CD4-positive, alpha-beta T cell treated with Interleukin-2 at 100 ng/mL for 4 hours (primary cell): ENCODE measurements around the gene DHRS4L2.
"Not testable (repeated sequence)": the region's sequence is repeated elsewhere in the genome, so short reads cannot be mapped to it uniquely, and the experiment has no call there.

Source experiments
- DNase-seq: peaks from one replicate; pipeline ENCODE4 v3.0.0-alpha.2; 2020; ENCODE audit warnings: low spot score

DHRS4L2 gene

DNA sequence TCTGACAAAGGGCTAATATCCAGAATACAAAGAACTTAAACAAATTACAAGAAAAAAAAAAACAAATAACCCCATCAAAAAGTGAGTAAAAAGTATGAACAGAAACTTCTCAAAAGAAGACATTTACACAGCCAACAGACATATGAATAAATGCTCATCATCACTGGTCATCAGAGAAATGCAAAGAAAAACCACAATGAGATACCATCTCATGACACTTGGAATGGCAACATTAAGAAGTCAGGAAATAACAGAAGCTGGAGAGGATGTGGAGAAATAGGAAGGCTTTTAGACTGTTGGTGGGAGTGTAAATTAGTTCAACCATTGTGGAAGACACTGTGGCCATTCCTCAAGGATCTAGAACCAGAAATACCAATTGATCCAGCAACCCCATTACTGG lies 30.2 kb downstream of the DHRS4L2 start:
- not testable (repeated sequence) for DNase-seq

DNA sequence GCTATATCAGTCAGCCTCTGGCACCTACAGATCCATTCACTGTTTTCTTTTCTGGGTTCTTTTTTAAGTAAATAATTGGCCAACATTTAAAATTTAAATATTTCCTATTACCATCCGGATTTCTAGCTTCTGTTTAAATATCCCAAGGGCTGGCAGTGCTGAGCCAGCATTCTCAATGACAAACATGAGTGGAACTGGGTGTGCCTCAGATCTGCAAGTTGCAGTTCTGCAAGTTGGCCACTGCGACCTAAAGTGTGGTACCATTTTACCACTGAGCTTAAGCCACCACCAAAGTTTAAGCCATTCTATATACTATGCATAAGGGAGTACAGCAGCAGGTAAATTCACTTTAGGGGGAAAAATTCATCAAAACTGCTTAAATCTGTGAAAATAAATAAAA lies 31.2 kb downstream of the DHRS4L2 start:
- not testable (repeated sequence) for DNase-seq

DNA sequence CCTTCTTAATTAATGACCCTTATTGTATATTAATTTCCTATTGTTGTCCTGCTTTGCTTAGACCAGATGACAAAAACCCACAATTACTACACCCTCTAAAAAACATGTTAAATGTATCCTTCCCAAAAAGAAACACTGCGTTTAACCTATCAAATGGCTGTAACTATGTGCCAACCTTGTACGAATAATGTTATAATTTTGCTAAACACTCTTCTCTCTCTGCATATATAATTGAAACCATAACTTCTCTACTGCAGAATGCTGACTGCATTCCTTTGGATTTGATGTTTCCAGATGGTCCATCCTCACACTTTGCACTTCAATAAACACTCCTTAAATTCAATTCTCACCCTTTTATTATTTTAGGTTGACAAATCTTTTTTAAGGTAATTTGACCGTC lies 31.8 kb downstream of the DHRS4L2 start:
- DNase-seq: not testable (repeated sequence)

DNA sequence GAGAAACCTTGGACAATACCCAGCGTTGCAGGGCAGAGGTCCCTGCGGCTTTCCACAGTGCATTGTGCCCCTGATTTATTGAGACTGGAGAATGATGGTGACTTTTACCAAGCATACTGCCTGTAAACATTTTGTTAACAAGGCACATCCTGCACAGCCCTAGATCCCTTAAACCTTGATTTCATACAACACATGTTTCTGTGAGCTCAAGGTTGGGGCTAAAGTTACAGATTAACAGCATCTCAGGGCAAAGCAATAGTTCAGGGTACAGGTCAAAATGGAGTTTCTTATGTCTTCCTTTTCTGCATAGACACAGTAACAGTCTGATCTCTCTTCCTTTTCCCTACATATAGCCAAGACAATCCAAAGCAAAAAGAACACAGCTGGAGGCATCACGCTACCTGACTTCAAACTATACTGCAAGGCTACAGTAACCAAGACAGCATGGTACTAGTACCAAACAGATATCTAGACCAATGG lies 36.2 kb downstream of the DHRS4L2 start:
- DNase-seq: not testable (repeated sequence)

DNA sequence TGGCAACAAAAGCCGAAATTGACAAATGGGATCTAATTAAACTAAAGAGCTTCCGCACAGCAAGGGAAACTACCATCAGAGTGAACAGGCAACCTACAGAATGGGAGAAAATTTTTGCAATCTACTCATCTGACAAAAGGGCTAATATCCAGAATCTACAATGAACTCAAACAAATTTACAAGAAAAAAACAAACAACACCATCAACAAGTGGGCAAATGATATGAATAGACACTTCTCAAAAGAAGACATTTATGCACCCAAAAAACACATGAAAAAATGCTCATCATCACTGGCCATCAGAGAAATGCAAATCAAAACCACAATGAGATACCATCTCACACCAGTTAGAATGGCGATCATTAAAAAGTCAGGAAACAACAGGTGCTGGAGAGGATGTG lies 41.0 kb downstream of the DHRS4L2 start:
- not testable (repeated sequence) for DNase-seq

DNA sequence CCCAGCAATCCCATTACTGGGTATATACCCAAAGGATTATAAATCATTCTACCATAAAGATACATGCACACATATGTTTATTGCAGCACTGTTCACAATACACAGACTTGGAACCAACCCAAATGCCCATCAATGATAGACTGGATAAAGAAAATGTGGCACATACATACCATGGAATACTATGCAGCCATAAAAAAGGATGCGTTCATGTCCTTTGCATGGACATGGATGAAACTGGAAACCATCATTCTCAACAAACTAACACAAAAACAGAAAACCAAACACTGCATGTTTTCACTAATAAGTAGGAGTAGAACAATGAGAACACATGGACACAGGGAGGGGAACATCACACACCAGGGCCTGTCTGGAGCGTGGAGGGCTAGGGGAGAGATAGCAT lies 42.6 kb downstream of the DHRS4L2 start:
- DNase-seq: not testable (repeated sequence)

DNA sequence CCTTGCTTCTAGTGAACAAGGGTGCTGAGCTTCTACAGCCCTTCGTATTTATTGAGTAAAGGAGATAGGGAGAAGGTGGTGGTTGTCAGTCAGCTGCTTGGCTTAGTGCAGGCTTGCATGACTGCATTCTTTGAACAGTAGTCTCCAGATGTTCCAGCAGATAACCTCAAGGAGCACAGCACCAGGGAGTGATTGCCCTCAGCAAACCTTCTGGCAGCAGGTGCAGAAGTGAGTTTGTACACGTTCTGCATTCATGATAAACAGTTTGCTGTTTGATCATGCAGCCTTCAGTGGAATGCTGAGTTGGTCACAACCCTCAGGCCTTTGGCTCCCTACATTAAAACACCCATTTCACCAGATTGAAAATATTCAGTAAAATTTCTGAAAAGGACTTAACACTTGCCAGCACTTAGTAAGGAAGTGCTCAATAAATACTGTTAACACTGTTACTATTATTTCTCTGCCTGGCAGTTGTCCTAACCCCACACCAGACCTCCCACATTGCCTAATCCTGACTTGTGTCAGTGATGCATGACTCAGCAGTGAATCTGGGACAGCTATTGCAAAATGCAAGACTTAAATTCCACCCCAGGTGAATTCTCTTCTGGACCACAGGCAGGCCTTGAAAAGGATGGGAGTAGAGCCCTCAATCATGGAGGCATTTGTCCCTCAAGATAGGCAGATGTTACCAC lies 44.1 kb downstream of the DHRS4L2 start:
- DNase-seq: no peak

DNA sequence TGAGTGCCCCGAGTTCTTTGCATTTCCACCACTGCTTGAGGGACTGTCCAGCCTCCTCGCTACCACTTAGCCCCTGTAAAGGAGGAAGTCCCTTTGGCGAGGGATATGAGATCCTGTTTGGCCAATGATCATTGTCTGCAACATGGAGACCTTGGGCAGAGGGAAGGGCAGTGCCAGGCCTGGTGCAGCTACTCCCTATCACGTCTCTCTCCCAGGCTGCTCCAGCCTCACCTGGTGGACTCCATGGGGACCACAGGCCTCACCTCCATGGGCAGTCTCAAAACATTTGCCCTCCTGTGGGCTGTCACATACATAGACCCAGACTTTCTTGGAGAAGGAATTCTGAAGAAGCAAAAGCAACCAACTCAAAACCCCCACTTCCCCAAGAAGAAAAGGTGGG lies 47.0 kb downstream of the DHRS4L2 start:
- not testable (repeated sequence) for DNase-seq

DNA sequence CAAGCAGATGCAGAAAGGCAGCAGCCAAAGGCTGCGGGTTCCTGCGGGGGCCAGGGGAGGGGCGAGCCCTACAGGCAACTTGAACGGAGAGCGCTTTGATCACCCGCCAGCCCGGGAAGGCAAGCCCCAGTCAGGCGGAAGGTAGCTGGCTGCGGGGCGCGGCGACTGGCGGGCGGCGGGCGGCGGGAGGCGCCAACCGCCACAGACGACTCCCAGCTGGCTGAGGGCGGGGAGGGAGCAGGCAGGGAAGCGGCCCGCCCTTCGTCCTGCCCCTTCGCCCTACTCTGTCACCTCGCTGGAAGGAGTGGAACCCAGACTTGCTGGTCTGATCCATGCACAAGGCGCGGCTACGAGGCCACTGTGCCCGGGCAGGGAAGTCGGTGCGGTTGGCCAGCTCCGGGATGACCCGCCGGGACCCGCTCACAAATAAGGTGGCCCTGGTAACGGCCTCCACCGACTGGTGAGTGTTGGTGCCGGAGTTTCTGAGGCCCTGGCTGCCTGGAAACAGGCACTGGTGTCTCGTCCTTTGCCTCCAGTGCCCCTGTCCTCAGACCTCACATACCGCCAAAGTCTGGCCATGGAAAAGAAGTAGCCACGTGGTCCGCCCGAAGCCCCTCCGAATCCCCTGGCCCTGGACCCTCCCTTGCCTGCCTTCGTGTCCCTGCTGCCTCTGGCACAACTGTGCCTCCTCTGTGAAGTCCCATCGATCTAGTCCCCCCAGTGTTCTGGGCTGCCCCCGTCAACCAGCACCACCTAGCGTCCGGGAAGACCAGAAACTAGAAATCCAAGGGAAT lies 47.6 kb downstream of the DHRS4L2 start:
- peak; percentile 70 for DNase-seq

DNA sequence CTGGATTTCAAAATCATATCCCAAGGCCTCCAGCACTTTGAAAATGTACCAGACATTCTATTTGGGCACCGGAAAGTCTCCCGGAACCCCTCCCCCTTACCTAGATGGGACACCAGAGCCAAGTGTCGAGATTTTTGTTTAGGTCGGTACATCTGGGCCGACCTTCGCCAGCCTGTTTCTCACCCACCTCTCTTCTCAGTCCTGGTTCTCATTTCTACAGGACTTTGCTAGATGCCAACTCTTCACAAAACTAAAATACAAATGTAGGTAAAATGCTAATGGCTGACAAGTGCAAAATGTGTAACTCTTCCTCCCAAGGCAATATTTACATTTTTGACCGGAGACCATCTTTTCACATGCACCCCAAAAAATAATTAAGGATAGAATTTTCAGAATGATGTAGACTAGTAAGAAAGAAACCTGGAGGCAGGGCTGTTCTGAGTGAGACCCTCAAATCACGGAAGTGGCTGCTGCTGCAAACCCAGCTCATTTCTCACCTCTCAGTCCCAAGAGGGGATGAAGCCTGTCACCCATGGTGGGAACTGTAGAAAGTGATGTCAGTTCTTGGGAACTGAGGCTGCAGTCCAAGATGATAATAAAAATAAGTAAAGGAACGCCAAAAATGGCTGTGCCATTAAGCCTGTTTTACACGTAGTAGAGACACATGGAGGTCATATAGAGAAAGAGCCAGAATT lies 48.4 kb downstream of the DHRS4L2 start:
- DNase-seq: not testable (repeated sequence)

DNA sequence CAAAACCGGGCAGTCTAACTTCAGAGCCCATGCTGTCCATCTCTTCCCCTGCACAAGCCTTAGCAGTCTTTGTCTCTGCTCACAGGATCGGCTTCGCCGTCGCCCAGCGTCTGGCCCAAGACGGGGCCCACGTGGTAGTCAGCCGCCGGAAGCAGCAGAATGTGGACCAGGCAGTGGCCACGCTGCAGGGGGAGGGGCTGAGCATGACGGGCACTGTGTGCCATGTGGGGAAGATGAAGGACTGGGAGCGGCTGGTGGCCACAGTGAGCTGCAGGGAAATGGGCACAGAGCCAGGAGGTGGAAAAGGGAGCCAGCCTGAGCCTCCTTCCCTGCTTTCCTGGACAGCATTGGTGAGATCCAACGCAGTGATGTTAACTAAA lies 48.9 kb downstream of the DHRS4L2 start:
- no peak for DNase-seq

DNA sequence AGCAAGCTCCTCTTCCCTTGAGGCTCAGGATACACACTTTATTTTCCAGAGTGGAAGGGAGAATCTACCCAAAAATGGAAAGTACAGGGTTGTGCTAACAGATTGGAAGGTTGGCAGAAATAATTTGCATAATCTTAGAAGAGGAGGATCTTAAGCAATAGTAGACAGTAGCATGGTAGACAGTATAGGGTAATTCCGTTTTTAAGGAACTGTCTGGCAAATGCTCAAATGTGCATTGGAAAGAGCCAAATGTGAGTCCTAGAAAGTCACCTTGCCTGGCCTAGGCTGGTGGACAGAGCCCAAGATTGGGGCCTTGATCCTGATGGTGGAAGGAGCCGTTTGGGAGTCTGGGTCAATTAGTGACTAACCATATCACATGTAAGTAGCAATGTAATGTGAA lies 50.0 kb downstream of the DHRS4L2 start:
- DNase-seq: no peak

DNA sequence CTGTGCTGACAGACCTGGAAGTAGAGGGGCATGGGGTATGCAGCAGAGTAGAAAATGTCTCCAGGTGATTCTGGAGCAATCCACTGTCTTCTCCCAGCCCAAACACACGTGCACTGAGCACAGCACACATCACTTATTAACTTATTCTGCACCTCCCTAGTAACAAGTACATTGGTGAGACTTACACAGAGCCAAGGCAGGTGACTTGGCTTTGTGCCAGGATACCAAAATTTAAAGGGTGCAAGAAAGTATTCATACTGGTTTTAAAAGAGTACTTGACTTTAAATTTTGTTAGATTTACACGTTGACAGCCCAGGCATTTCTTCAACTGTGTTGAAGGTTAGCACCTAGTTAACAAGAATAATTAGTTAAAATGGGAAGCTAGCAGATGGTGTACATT lies 52.0 kb downstream of the DHRS4L2 start:
- DNase-seq: no peak

DNA sequence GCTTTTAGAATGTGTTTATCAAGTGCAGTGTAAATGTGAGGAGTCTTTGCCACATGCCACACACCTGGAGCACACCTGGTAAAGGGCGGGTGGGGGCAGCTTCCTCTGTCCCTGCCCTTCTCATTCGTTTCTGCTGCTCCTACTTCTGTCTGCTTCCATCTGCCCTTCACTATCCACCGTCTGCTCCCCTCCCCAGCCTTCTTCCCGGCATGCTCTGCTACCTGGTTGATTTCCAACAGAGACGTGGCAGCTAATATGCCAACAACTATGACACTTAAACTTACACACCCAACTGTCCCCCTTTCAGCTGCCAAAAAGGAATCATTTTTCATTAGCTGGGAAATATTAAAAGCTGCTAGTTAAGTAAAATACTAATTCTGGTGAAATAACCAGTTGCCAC lies 54.0 kb downstream of the DHRS4L2 start:
- no peak for DNase-seq

DNA sequence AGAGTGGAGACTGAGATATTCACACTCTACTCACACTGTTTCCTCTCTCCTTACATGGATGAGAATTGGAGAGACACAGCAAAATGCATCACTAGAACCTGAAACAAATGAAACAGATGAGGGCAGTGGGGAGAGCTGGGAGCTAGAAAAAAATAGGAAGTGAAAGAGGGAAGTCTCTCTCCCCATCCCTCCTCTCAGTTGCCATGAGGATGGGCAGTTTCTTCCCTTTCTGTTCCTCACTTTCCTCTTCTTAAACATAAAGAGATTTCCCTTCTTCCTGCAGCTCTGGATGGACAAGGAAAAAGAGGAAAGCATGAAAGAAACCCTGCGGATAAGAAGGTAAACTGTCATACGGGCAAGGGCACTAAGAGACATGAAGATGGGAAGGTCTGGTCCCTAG lies 60.3 kb downstream of the DHRS4L2 start:
- DNase-seq: not testable (repeated sequence)

DNA sequence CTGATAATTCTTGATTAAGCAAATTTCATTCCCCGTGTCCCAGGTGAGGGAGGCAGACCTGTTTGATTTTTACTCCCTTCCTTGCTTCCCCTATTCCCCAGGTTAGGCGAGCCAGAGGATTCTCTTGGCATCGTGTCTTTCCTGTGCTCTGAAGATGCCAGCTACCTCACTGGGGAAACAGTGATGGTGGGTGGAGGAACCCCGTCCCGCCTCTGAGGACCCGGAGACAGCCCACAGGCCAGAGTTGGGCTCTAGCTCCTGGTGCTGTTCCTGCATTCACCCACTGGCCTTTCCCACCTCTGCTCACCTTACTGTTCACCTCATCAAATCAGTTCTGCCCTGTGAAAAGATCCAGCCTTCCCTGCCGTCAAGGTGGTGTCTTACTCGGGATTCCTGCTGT lies 62.0 kb downstream of the DHRS4L2 start:
- not testable (repeated sequence) for DNase-seq

DNA sequence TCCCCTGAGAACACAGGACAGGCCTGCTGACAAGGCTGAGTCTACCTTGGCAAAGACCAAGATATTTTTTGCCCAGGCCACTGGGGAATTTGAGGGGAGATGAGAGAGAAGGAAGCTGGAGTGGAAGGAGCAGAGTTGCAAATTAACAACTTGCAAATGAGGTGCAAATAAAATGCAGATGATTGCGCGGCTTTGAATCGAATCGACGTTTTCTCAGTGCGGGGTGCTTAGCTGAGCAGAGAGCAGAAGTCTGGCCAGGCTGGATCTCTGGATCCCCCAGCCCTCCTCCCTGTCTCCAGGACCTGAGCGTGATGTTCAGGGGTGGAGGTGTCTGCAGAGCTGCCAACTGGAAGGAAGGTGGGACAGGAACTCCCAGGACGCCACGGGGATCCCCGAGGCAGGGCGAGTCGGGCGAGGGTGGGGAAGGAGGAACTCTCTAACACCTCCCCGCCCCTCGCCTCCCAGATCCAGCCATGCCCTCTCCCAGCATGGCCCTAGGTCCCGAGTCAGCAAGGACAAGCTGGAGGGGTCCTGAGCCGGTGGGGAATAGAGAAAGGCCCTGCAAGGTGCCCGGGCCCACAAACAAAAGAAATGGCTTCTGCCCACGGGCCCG lies 62.6 kb downstream of the DHRS4L2 start:
- DNase-seq: no peak

DNA sequence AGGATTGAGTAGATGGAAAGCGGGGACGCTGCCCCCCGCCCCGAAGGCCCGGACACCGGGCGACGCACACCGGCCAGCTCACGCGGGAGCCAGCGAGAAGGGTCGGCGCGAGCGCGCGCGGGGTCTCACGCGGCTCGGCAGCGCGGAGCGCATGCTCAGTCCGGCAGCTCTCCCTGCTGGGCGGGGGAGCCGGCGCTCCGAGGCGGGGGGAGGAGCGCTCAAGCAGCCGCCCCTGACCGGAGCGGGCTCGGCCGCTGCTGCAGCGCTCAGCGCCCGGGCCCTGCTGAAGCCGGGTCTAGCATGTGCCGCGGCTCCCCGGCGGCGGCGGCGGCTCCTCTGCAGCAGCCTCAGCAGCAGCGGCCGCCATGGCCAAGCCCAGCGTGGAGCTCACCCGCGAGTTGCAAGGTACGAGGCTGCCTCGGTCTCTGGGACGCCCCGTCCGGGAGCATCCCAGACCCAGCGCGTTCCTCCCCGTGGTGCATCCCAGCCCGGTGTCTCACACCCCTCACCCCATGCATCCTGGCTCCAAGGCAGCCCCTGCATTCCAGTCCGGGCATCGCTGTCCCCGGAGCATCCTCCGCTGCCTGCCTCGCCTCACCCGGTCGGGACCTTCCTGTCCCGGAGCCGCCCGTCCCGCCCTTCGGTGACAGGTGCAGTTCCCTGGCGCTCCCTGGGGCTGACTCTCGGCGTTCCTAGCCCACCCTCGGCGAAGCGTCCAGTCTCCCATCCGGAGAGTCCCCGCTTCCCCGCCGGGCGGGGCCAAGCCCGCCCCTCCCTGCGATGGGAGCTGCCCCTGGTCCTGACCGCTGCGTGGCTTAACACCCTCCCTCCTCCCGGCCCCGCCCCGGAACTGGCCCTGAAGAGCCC lies 63.3 kb downstream of the DHRS4L2 start, which contains the start of gene CARMIL3:
TSS of gene CARMIL3 (plus strand) at position 221 of the 867 bp plus-strand sequence. CDS start at position 366, 145 bp downstream.
- peak; percentile 58 for DNase-seq

DNA sequence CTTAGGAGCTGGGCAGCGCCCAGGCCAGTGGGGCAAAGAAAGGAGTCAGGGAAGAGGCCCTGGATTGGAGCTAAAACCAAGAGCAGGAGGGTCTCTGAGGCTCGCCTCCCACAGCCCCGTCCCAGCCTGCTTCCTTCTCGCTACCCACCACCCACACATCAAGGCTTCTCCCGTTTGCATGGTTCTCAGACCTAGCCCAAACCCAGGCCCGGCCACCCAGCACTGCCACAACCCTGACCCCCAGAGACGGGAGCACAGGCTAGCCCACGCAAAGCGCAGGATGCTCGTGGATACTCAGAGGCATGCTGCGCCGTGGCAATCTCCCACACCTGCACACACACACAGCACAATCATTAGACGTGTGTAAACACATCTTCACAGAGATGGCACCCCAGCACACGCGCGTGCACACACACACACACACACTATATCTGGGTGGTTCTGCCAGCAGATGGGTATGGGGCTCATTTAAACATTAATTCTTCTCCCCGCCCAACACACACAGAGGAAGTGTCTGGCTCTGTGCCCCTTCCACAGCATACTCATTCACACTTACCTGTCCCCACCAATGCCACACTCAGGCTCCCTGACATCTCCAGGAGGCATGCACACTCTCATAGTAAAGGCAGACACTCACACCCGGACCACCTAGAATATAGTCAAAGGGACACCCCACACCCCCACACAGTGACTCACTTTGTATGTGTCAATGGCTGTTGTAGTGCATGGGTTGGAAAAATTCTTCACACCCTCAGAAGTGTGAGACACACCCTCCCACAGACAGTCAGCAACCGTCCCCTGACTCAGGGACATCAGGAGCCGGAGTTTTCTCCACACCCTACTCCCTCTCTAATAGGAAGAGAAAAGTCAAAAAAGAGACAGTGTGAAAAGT lies 64.2 kb downstream of the DHRS4L2 start:
- DNase-seq: peak; percentile 78
